HUDEP-2 (cell line): Measurements from ENCODE around the gene GHRL.
"Not testable (repeated sequence)": the region's sequence is repeated elsewhere in the genome, so short reads cannot be mapped to it uniquely, and the experiment has no call there.

ENCODE experiments used
- DNase-seq, 76 experiments: peaks; one replicate each; lab custom pipeline; 2025; ENCODE audit not compliant: unreplicated experiment in 76 of 76; lab: John Stamatoyannopoulos, UW

GHRL gene

DNA sequence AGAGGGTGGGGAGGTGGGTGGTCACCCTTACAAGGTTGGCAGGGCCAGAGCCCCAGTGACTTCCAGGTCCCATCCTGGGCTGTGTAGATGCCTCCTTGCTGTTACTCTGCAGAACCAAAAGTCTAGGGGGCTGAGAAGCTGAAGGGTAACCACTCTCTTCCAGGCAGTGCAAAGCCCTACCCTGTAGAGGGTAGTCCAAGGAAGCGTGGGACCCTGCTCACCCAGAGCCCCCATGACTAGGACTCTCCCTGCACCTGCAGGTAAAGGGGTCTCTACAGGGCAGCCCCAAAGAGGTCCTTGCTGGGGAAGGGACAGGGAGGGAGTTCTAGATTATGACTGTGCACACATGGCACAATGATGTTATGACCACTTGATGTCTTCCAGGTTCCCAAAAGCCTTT lies 14.2 kb downstream of the GHRL start:
- no peak for DNase-seq

GRCh38 chr3:10277115-10277625 lies 15.6 kb downstream of the GHRL start:
- DNase-seq = no peak

- DNase-seq = peak in 1 of 76 experiments; percentile 7
Measured at GRCh38 chr3:10274601-10275000, 18.1 kb downstream of the GHRL start.

GRCh38 chr3:10273702-10274305 lies 18.9 kb downstream of the GHRL start:
- DNase-seq = no peak

DNA sequence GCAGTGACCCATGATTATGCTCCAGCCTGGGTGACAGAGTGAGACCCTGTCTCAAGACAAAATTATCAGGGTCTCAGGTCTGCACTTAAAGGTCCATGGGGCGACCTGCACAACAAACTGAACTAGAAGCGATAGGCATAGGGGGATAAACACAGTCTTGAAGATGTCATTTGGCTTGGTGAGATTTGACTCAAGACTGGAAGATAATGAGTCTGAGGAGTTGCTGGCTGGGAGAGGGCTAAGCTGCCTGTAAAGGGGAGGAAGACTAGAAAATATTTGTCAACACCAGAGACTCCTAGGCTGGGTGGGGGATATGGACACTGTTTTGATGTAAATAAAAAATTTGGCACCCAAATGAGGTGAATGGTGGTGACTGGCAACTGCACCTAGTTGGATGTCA lies 19.8 kb downstream of the GHRL start:
- DNase-seq = no peak

- DNase-seq = not testable (repeated sequence)
Measured at GRCh38 chr3:10272476-10272875, 20.3 kb downstream of the GHRL start.

DNA sequence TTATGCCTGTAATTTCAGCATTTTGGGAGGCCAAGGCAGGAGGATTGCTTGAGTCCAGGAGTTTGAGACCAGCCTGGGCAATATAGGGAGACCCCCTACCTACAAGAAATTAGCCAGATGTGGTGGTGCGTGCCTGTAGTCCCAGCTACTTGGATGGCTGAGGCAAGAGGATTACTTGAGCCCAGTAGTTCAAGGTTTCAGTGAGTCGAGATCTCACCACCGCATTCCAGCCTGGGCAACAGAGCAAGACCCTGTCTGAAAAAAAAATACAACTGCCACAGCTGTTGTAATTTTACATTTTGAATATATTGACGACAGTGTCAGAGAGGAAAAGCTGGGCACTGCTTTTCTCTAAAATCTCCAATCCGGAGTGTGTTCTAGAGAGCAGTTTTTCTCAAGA lies 23.3 kb downstream of the GHRL start:
- DNase-seq = no peak

- no peak for DNase-seq
Measured at GRCh38 chr3:10268930-10269329, 23.8 kb downstream of the GHRL start.

DNA sequence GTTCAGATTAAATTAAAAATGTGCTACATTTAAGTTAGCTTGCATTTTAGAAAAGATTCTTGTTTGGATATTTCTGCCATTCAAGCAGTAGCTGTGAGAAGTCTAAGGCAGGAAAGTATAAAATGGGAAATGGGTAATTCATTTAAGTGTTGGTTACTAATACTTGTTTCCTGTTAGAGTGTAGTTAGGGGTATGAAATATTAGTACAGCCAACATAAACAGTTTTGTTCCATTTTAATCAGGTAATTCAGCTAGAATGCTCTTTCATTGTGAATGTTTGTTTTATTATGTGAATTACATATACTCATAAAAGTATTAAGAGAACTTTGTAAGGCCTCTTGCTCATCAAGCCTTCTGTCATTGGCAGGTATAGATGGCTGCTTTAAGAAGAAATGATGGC lies 24.6 kb downstream of the GHRL start:
- DNase-seq = no peak

DNA sequence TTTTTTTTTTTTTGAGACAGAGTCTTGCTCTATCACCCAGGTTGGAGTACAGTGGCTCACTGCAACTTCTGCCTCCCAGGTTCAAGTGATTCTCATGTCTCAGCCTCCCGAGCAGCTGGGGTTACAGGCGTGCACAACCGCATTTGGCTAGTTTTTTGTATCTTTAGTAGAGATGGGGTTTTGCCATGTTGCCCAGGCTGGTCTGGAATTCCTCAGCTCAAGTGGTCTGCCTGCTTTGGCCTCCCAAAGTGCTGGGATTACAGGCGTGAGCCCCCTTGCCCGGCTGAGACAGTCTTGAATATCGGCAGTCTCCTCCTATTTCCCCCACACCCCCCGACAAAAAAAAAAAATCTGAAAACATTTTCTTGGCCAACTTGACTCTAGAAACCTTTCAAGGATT lies 25.8 kb downstream of the GHRL start:
- not testable (repeated sequence) for DNase-seq

GRCh38 chr3:10265833-10266232 lies 26.9 kb downstream of the GHRL start:
- no peak for DNase-seq

- peak in 29 of 76 experiments; percentile 6 to 39 (median 20) for DNase-seq
Measured at GRCh38 chr3:10263646-10264363, 28.9 kb downstream of the GHRL start.

- DNase-seq = no peak
Measured at GRCh38 chr3:10262027-10262426, 30.7 kb downstream of the GHRL start.

GRCh38 chr3:10260211-10260701 lies 32.5 kb downstream of the GHRL start:
- DNase-seq = no peak

DNA sequence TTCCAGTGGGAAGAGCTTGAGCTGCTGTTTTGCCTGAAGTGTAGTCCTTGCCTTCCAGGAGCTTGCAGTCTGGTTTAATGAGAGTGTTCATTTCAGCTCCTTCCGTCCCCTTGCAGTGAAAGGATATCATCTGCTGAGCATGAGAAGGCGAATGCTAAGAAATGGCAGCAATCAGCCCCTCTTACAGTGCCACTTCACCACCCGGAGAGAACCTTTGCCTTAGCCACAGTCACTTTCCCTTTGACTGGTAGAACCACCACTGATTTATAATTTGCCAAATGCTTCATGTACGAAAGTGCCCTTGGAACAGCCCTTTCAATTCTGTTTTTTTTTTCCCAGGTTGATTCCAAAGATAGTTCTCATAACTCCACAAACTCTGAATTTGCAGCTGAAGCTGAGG lies 32.9 kb downstream of the GHRL start:
- no peak for DNase-seq

DNA sequence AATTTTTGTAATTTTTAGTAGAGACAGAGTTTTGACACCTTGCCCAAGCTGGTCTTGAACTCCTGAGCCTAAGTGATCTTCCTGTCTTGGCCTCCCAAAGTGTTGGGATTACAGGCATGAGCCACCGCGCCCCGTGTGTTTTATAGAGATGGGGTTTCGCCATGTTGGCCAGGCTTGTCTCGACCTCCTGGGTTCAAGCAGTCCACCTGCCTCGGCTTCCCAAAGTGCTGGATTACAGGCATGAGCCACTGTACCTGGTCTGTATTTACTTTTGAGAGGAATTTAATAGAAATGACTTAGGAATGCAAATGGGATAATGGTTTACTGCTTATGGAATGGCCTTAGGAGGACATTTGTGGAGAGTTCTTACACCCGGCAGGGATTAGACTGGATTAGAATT lies 33.7 kb downstream of the GHRL start:
- DNase-seq = no peak

- DNase-seq = no peak
Measured at GRCh38 chr3:10255835-10256234, 36.9 kb downstream of the GHRL start.

DNA sequence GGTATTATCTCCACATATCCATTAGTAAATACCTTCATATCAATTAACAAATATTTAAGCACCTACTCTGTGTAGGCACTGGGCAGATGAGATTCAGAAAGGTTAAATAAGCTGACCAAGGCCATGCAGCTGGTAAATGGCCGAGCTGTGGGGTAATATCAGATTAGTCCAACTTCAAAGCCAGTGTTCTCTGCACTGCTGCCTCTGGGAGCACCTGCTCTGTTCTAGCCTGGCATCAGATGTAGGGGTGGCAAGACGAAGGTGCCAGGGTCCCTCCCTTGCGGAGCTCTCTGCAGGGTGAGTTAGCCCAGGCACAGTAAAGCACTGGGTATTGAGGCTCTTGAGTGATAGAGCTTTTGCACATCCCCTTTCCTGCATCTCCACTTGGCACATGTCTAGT lies 39.0 kb downstream of the GHRL start:
- no peak for DNase-seq

DNA sequence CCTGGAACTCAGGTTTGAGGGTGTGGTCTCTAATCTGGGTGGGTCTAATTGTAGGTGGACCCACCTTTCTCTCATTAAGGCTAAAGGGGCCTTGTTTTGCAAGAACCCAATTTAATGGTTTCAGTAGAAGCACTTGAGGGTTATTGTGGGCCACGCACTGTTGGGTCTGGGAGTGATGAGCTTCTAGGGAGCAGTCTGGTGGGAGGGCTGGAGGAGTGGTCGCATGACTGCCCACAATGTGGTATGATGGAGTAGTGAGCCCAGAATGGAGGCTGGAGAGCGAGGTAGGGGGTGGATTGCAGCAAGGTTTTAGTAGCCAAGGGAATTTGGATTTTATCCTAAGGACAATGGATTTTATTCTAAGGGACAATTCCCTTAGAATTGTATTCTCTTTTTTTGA lies 41.7 kb downstream of the GHRL start:
- DNase-seq = no peak

DNA sequence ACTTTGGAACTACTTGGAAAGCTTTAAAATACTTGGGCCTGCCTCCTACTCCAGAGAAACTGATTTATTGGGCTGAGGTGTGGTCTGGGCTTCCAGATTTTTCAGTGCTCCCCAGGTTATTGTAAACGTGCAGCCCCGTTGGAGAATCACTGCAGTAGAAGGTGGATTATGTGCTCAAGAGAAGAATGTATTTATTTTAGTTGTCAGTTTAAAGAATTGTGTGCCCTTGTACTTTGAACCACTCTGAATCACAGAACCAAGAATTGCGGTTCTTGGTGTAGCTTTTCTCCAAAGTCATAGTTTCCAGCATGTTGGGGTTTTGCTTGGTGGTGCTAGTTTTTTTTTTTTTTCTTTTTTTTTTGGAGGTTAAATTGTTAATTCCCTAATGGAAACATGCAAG lies 42.9 kb downstream of the GHRL start:
- DNase-seq = peak in 1 of 76 experiments; percentile 9

GRCh38 chr3:10248984-10249748 lies 43.6 kb downstream of the GHRL start:
- peak in 11 of 76 experiments; percentile 4 to 35 (median 12) for DNase-seq
